HEK293T (cell line): Measurements from ENCODE around the gene CAB39L.

ENCODE experiments used
- CTCF ChIA-PET: fragments of 350-600 bp; formaldehyde crosslinking; extraction: SDS; loops from one replicate; lab custom pipeline; 2021; ENCODE audit warnings: antibody characterized with exemption, inconsistent platforms; lab: Yijun Ruan, JAX
- POLR2A ChIA-PET: fragments of 350-600 bp; formaldehyde crosslinking; extraction: SDS; loops from one replicate; lab custom pipeline; 2020; ENCODE audit warnings: antibody characterized with exemption, inconsistent platforms; lab: Yijun Ruan, JAX
- DNase-seq: peaks from one replicate; pipeline ENCODE4 v3.0.0; 2012; ENCODE audit warnings: mixed read lengths; ENCODE audit errors: extremely low spot score
- ARNT ChIP-seq: fragments of 450-650 bp; IDR thresholded peaks from 2 replicates; pipeline ENCODE4 v1.6.1; 2017; ENCODE audit warnings: mild to moderate bottlenecking
- BHLHE40 ChIP-seq: fragments of 450-650 bp; IDR thresholded peaks from 2 replicates; pipeline ENCODE4 v1.6.1; 2016; ENCODE audit warnings: mild to moderate bottlenecking, moderate library complexity, borderline replicate concordance
- CTBP1 ChIP-seq: fragments of 450-650 bp; IDR thresholded peaks from 2 replicates; pipeline ENCODE4 v1.6.1; 2016; ENCODE audit warnings: borderline replicate concordance
- ELF4 ChIP-seq: fragments of 450-650 bp; IDR thresholded peaks from 2 replicates; pipeline ENCODE4 v1.6.1; 2017; ENCODE audit warnings: antibody characterized with exemption
- FOXA1 ChIP-seq: fragments of 450-650 bp; IDR thresholded peaks from 2 replicates; pipeline ENCODE4 v1.6.1; 2016; ENCODE audit warnings: mild to moderate bottlenecking
- FOXK2 ChIP-seq: fragments of 450-650 bp; IDR thresholded peaks from 2 replicates; pipeline ENCODE4 v1.6.1; 2016; ENCODE audit warnings: mild to moderate bottlenecking
- FOXM1 ChIP-seq: fragments of 450-650 bp; IDR thresholded peaks from 2 replicates; pipeline ENCODE4 v1.6.1; 2017; ENCODE audit warnings: mild to moderate bottlenecking, borderline replicate concordance
- HDGF ChIP-seq: fragments of 450-650 bp; IDR thresholded peaks from 2 replicates; pipeline ENCODE4 v1.6.1; 2017; ENCODE audit warnings: antibody characterized with exemption, borderline replicate concordance
- L3MBTL2 ChIP-seq: fragments of 450-650 bp; conservative IDR thresholded peaks from 2 replicates; pipeline ENCODE4 v1.6.1; 2016; ENCODE audit warnings: mild to moderate bottlenecking
- LEF1 ChIP-seq: fragments of 450-650 bp; IDR thresholded peaks from 2 replicates; pipeline ENCODE4 v1.6.1; 2017; ENCODE audit warnings: mild to moderate bottlenecking, borderline replicate concordance
- NFRKB ChIP-seq: fragments of 450-650 bp; IDR thresholded peaks from 2 replicates; pipeline ENCODE4 v1.6.1; 2016; ENCODE audit warnings: mild to moderate bottlenecking, moderate library complexity
- PKNOX1 ChIP-seq: fragments of 450-650 bp; IDR thresholded peaks from 2 replicates; pipeline ENCODE4 v1.6.1; 2016
- SP1 ChIP-seq: fragments of 450-650 bp; IDR thresholded peaks from 2 replicates; pipeline ENCODE4 v1.6.1; 2017
- SUZ12 ChIP-seq: fragments of 450-650 bp; IDR thresholded peaks from 2 replicates; pipeline ENCODE4 v1.6.1; 2016; ENCODE audit warnings: mild to moderate bottlenecking
- TARDBP ChIP-seq: fragments of 450-650 bp; IDR thresholded peaks from 2 replicates; pipeline ENCODE4 v1.6.1; 2016
- ZNF384 ChIP-seq: fragments of 450-650 bp; IDR thresholded peaks from 2 replicates; pipeline ENCODE4 v1.6.1; 2016

The CAB39L gene

GRCh38 chr13:49341941-49342340 lies 101.9 kb downstream of the CAB39L start:
- POLR2A ChIA-PET = no interaction called here
- CTCF ChIA-PET = no interaction called here
- DNase-seq = no peak
- no peak for TF ChIP-seq FOXK2
- TF ChIP-seq CTBP1 = no peak
- TF ChIP-seq FOXA1 = no peak
- no peak for TF ChIP-seq TARDBP
- TF ChIP-seq ARNT = no peak
- TF ChIP-seq L3MBTL2 = no peak
- no peak for TF ChIP-seq SP1
- TF ChIP-seq HDGF = no peak
- no peak for TF ChIP-seq ZNF384
- TF ChIP-seq ELF4 = no peak

- no peak for DNase-seq
- ChIA-PET CTCF (no interaction called here), POLR2A (no interaction called here)
- no peak for TF ChIP-seq ELF4
- TF ChIP-seq PKNOX1 = no peak
- no peak for TF ChIP-seq FOXM1
- TF ChIP-seq ZNF384 = no peak
- TF ChIP-seq LEF1 = no peak
- no peak for TF ChIP-seq BHLHE40
- no peak for TF ChIP-seq SP1
- no peak for TF ChIP-seq ARNT
- TF ChIP-seq HDGF = no peak
- TF ChIP-seq TARDBP = no peak
- no peak for TF ChIP-seq NFRKB
- TF ChIP-seq FOXK2 = no peak
- no peak for TF ChIP-seq FOXA1
- TF ChIP-seq SUZ12 = no peak
- TF ChIP-seq L3MBTL2 = no peak
- no peak for TF ChIP-seq CTBP1
Measured at GRCh38 chr13:49341517-49341916, 102.3 kb downstream of the CAB39L start.

GRCh38 chr13:49340161-49340560 lies 103.7 kb downstream of the CAB39L start:
- TF ChIP-seq SP1 (no peak), SUZ12 (no peak), L3MBTL2 (no peak), ELF4 (no peak), FOXA1 (no peak), FOXK2 (no peak), BHLHE40 (no peak), CTBP1 (no peak), ARNT (no peak), FOXM1 (no peak)
- ChIA-PET POLR2A (no interaction called here), CTCF (no interaction called here)
- DNase-seq = no peak

GRCh38 chr13:49336655-49337054 lies 107.2 kb downstream of the CAB39L start:
- TF ChIP-seq ARNT = no peak
- no peak for TF ChIP-seq SUZ12
- no peak for TF ChIP-seq CTBP1
- no peak for TF ChIP-seq FOXM1
- no peak for TF ChIP-seq SP1
- TF ChIP-seq BHLHE40 = no peak
- TF ChIP-seq TARDBP = no peak
- TF ChIP-seq LEF1 = no peak
- no peak for TF ChIP-seq FOXA1
- TF ChIP-seq ELF4 = no peak
- no peak for TF ChIP-seq HDGF
- no peak for TF ChIP-seq PKNOX1
- TF ChIP-seq ZNF384 = no peak
- no peak for TF ChIP-seq FOXK2
- DNase-seq = no peak
- POLR2A ChIA-PET = no interaction called here
- CTCF ChIA-PET = no interaction called here

GRCh38 chr13:49330546-49330864 lies 113.4 kb downstream of the CAB39L start:
- CTCF ChIA-PET = no interaction called here

More at GRCh38 chr13:49330546-49330864, 113.4 kb downstream of the CAB39L start:
- TF ChIP-seq ELF4 (no peak), FOXA1 (no peak), FOXM1 (no peak), SP1 (no peak), L3MBTL2 (no peak), TARDBP (no peak), LEF1 (no peak), NFRKB (no peak), ZNF384 (no peak), FOXK2 (no peak), PKNOX1 (no peak), ARNT (no peak), HDGF (no peak), SUZ12 (no peak), CTBP1 (no peak)
- POLR2A ChIA-PET = no interaction called here
- DNase-seq = no peak
